Activated CD8-positive, alpha-beta memory T cell treated with anti-CD3 and anti-CD28 coated beads, Interleukin-2, amount 50 U/mL, for 24 hours (primary cell): ENCODE results near the gene PCIF1.
"Not testable (repeated sequence)": the region's sequence is repeated elsewhere in the genome, so short reads cannot be mapped to it uniquely, and the experiment has no call there.

Experiments used
- DNase-seq: peaks from one replicate; pipeline ENCODE4 v3.0.0-alpha.2; 2020; ENCODE audit errors: extremely low read depth

The PCIF1 gene

DNA sequence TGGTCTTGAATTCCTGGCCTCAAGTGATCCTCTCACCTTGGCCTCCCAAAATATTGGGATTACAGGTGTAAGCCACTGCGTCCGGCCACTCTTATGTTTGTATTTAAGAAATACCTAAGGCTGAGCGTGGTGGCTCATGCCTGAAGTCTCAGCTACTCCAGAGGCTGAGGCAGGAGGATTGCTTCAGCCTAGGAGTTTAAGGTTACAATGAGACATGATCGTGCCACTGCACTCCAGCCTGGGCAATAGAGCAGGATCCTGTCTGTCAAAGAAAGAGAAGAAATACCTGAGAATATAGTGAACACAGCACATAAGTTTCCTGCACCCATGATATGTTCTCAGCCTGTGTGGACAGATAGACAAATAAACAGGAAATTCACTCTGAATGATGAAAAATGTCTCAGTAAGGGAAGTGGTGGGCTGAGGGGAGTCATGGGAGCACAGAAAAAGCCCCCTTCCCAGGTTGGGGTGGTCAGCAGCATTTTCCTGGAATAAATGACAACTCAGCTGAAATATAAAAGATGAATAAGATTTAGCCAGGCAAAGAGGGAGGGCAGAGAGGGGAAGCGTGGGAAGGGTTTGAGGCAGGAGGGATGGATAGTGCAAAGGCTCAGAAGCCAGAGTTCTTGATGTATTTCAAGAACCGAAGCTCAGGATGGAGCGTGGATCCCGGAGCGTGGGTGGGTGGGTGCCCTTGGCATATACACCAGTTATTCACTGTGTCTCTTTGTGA is 60.4 kb downstream of the PCIF1 start:
- no peak for DNase-seq

DNA sequence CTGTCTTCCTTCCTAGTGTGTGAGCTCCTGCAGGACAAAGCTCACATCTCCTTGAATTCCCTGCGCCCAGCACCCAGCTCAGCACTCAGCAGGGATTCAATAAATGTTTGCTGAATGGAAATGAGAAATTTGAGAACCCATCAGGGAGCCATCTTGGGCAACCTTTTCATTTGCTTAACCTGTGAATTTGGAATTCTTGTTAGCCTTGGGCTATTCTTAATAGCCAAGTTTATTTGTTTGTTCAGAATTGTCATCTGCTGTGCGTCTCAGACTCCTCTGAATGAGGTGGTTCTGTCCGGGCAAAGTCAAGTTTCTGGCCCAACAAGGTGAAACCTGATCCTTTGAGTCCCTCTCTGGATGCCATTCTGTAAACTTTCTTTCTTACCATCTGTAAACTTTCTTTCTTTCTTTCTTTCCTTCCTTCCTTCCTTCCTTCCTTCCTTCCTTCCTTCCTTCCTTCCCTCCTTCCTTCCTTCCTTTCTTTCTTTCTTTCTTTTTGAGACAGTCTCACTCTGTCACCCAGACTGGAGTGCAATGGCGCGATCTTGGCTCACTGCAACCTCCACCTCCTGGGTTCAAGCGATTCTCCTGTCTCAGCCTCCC is 61.1 kb downstream of the PCIF1 start:
- not testable (repeated sequence) for DNase-seq

DNA sequence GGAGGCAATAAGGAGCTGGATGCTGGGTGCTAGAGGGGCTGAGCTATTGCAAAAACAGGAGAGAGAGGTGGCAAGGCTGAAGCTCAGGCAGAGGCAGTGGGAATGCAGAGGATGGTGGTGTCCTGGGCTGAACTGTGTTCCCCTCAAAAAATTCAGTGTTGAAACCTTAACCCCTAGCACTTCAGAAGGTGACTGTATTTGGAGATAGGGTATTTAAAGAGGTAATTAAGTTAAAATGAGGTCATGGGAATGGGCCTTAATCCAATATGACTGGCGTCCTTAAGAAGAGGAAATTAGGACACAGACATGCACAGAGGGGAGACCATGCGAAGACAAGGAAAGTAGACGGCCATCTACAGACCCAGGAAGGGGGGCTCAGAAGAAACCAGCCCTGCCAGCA is 62.7 kb downstream of the PCIF1 start:
- no peak for DNase-seq
